HepG2 (cell line): Measurements from ENCODE around the gene INF2. TPM values are rescaled to one million over a fixed set of nuclear protein-coding genes. Genes with fewer than 3 reads are reported as not detected.

Experiments used
- ATAC-seq: fragments of 200-7000 bp; cut with Tn5 transposase; 3 replicates; pipeline ENCODE4 v1.9.1; 2020; ENCODE audit warnings: mild to moderate bottlenecking, moderate library complexity
- BruUV-seq: library from RNA; stranded (reverse); fragments of 400-500 nt; replicated peaks from 2 replicates; lab custom pipeline; 2021; lab: Mats Ljungman, UMichigan
- CTCF ChIA-PET: fragments of 300-600 bp; formaldehyde crosslinking; extraction: SDS; loops from one replicate; lab custom pipeline; 2021; ENCODE audit warnings: low total read pairs, inconsistent platforms, low intra/inter-chr PET ratio; lab: Yijun Ruan, JAX
- POLR2A ChIA-PET: fragments of 350-600 bp; sonication (Branson Sonifier 250); formaldehyde crosslinking; loops from one replicate; lab custom pipeline; 2020; ENCODE audit warnings: antibody characterized with exemption, inconsistent platforms; lab: Yijun Ruan, JAX
- DNase-seq: peaks from one replicate; pipeline ENCODE4 v3.0.0-alpha.2; 2015; ENCODE audit warnings: low spot score
- FAIRE-seq: peaks from 3 replicates; lab custom pipeline; 2011; peaks lifted over from hg19 to GRCh38; lab: Jason Lieb, UNC
- H2AFZ ChIP-seq: one replicate; pipeline ENCODE4 v1.6.1; 2011; ENCODE audit warnings: low read length, inconsistent platforms
- H3K27ac ChIP-seq: fragments of 300-600 bp; 3 replicates; pipeline ENCODE4 v1.8.0; 2011; ENCODE audit warnings: mixed run types, mild to moderate bottlenecking, mixed read lengths, low read length, inconsistent platforms; ENCODE audit not compliant: insufficient read depth; ENCODE audit errors: extremely low read length
- H3K27me3 ChIP-seq, 2 experiments: fragments of 200-600 bp in 1 of 2; 2 replicates in 1 of 2; 3 replicates in 1 of 2; pipeline versions ENCODE4 v1.6.0 to v1.8.0; 2011; ENCODE audit warnings: low read length in 2 of 2, mild to moderate bottlenecking in 2 of 2, moderate library complexity in 2 of 2, inconsistent platforms in 1 of 2; ENCODE audit not compliant: insufficient read depth in 2 of 2, control insufficient read depth in 1 of 2
- H3K36me3 ChIP-seq, 2 experiments: fragments of 200-600 bp in 1 of 2; replicated peaks in 1 of 2; 2 replicates in 1 of 2; 3 replicates in 1 of 2; pipeline versions ENCODE4 v1.5.1 to v1.8.0; 2011; ENCODE audit warnings: low read length in 2 of 2, inconsistent platforms in 1 of 2; ENCODE audit not compliant: insufficient read depth in 2 of 2, control insufficient read depth in 1 of 2
- H3K4me1 ChIP-seq: 2 replicates; pipeline ENCODE4 v1.5.1; 2012; ENCODE audit warnings: low read length, inconsistent platforms; ENCODE audit not compliant: insufficient read depth
- H3K4me2 ChIP-seq: 2 replicates; pipeline ENCODE4 v1.6.0; 2011; ENCODE audit warnings: low read depth, low read length, inconsistent platforms
- H3K4me3 ChIP-seq, 3 experiments: fragments of 200-600 bp in 1 of 3; sonication (generic), shearing (Covaris generic) in 1 of 3; replicated peaks in 1 of 3; 2 replicates each; pipeline ENCODE4 v1.5.1; 2011 to 2016; ENCODE audit warnings: low read length in 3 of 3, inconsistent platforms in 2 of 3, low read depth in 2 of 3, mild to moderate bottlenecking in 2 of 3, control low read depth in 1 of 3, mixed read lengths in 1 of 3; ENCODE audit not compliant: insufficient read depth in 1 of 3
- H3K79me2 ChIP-seq: one replicate; pipeline ENCODE4 v1.6.1; 2011; ENCODE audit warnings: low read length, inconsistent platforms; ENCODE audit not compliant: insufficient read depth
- H3K9ac ChIP-seq: 2 replicates; pipeline ENCODE4 v1.6.0; 2011; ENCODE audit warnings: mild to moderate bottlenecking, low read depth, low read length, inconsistent platforms; ENCODE audit not compliant: insufficient read depth
- H3K9me3 ChIP-seq: 2 replicates; pipeline ENCODE4 v1.5.1; 2012; ENCODE audit warnings: mild to moderate bottlenecking, low read length
- H4K20me1 ChIP-seq: 2 replicates; pipeline ENCODE4 v1.6.0; 2011; ENCODE audit warnings: inconsistent platforms, mild to moderate bottlenecking, low read length, moderate library complexity; ENCODE audit not compliant: insufficient read depth
- ARID5B ChIP-seq: IDR thresholded peaks from 2 replicates; pipeline ENCODE4 v1.4.0; 2020; ENCODE audit warnings: mild to moderate bottlenecking, missing genetic modification reagents
- ARNT2 ChIP-seq: sonication (generic); formaldehyde crosslinking; IDR thresholded peaks from 2 replicates; pipeline ENCODE4 v1.8.0; 2022; ENCODE audit warnings: mild to moderate bottlenecking, low read depth, missing genetic modification reagents, moderate library complexity
- DZIP1 ChIP-seq: sonication (generic); formaldehyde crosslinking; IDR thresholded peaks from 2 replicates; pipeline ENCODE4 v1.5.0; 2020; ENCODE audit warnings: mild to moderate bottlenecking, missing genetic modification reagents
- EZH2 ChIP-seq: conservative IDR thresholded peaks from 2 replicates; pipeline ENCODE4 v1.6.1; 2012; ENCODE audit warnings: mild to moderate bottlenecking, low read depth, low read length, moderate library complexity
- HDAC1 ChIP-seq: sonication (generic); formaldehyde crosslinking; IDR thresholded peaks from 2 replicates; pipeline ENCODE4 v1.5.1; 2020; ENCODE audit warnings: mild to moderate bottlenecking, missing genetic modification reagents
- MAFG ChIP-seq: sonication (generic); formaldehyde crosslinking; IDR thresholded peaks from 2 replicates; pipeline ENCODE4 v1.5.1; 2020; ENCODE audit warnings: mild to moderate bottlenecking, missing genetic modification reagents
- MYC ChIP-seq: sonication (generic); formaldehyde crosslinking; IDR thresholded peaks from 2 replicates; pipeline ENCODE4 v1.9.0; 2021; ENCODE audit warnings: missing genetic modification reagents, borderline replicate concordance
- RCOR2 ChIP-seq: IDR thresholded peaks from 2 replicates; pipeline ENCODE4 v1.6.1; 2016; ENCODE audit warnings: missing biosample characterization, missing genetic modification reagents
- SMAD9 ChIP-seq: sonication (generic); formaldehyde crosslinking; IDR thresholded peaks from 2 replicates; pipeline ENCODE4 v1.5.1; 2020; ENCODE audit warnings: mild to moderate bottlenecking, missing genetic modification reagents
- ZKSCAN8 ChIP-seq: IDR thresholded peaks from 2 replicates; pipeline ENCODE4 v1.6.1; 2016; ENCODE audit warnings: borderline replicate concordance, missing genetic modification reagents, missing compliant biosample characterization
- ZNF136 ChIP-seq: sonication (generic); formaldehyde crosslinking; IDR thresholded peaks from 2 replicates; pipeline ENCODE4 v1.8.1; 2022; ENCODE audit warnings: low read depth, mild to moderate bottlenecking, moderate library complexity, missing genetic modification reagents
- WGBS: methylation state at CpG from one replicate; pipeline ENCODE4 v1.1.6; 2017; ENCODE audit warnings: low lambda C conversion rate; 5-methylcytosine and 5-hydroxymethylcytosine counted together
- in situ Hi-C: cut with HindIII; loops from 2 replicates; pipeline ENCODE4 v1.10.0; 2017; ENCODE audit warnings: low pct_unique_long_range_greater_than_20kb; ENCODE audit not compliant: extremely low pct_ligation_motif_present
- intact Hi-C: fragments of 100-400 bp; cut with micrococcal nuclease; formaldehyde crosslinking; loops from one replicate; pipeline ENCODE4 v1.10.0; 2022; ENCODE audit not compliant: unreplicated experiment
- polyA plus RNA-seq, 8 experiments: library from polyadenylated mRNA; depleted of rRNA in 3 of 8; stranded (reverse) in 7 of 8; unstranded in 1 of 8; fragments of >200 nt; fragmentation: Illumina TruSeq in 4 of 8; extraction: Trizol in 4 of 8; gene quantifications; 2 replicates each; pipeline versions ENCODE4 v1.2.1 to v1.2.3, GENCODE V29; 2011 to 2016; ENCODE audit warnings: low read depth in 4 of 8, missing spikeins in 1 of 8, mixed read lengths in 1 of 8; ENCODE audit not compliant: insufficient read depth in 1 of 8
- total RNA-seq, 5 experiments: library from RNA; depleted of rRNA; stranded (reverse); fragments of >200 nt; fragmentation: Illumina TruSeq; extraction: Trizol; gene quantifications; 2 replicates each; pipeline ENCODE4 v1.2.3, GENCODE V29; 2016; ENCODE audit warnings: low read depth in 1 of 5
- TF ChIP-seq, protein P1 (sequence below): sonication (generic); formaldehyde crosslinking; IDR thresholded peaks from 2 replicates; pipeline ENCODE4 v1.4.0; 2020; ENCODE audit warnings: mild to moderate bottlenecking, missing genetic modification reagents

Gene INF2
- total and polyA plus RNA-seq, 2 of the 13 experiments (the other 11 are each of a cell fraction or from before 2014, with no cell fraction given), result 16.4 to 26.4 TPM

DNA sequence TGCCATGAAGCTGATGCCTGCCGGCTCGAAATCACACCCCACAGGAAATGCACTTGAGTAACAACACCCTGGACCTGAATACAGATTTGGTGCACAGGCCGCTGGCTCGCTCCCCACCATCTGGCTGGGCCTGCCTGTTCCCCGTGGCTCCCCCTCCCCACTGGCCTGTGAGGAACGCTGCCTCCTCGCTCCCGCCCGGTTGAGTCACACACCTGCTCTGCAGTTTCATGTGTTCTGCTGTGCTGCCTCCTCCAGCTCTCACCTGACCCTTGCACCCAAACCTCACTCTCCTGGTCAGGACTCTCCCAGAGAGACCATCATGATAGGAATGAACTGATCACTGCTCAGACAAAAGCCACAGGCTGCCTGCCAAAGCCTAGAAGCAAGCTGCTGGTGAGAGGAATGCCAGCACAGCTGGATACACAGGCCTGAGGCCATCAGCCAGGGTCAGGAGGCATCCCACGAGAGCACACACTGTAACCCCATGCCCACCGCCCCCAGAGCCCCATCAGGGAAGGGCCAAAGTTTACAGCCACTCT is 59.8 kb downstream of the INF2 start:
- Histone ChIP-seq H3K27me3 (no peaks in the 10 kb centered on the region), H4K20me1 (peaks cover 4% of the 10 kb centered on the region; the same call in 1 of the 2 replicates), H3K9me3 (no peaks in the 10 kb centered on the region), H2AFZ (no peak overlapping the region), H3K79me2 (peaks cover 12% of the 10 kb centered on the region), H3K4me1 (peaks cover 69% of the 10 kb centered on the region), H3K27ac (peak overlapping the region; percentile 59), H3K4me2 (peak overlapping the region; percentile 56), H3K4me3 (peak overlapping the region in 2 of 3 experiments; percentile 3 to 30; a peak in 2 of 6 replicates), H3K36me3 (no peaks in the 10 kb centered on the region), H3K9ac (peak overlapping the region; percentile 7; the same call in 1 of the 2 replicates)
- FAIRE-seq, result peak; percentile 87
- ChIA-PET CTCF (no interaction called here), POLR2A (interaction anchor here (1.4 to 4.8 kb wide), 7 partner anchors 15 to 115 kb away, joined by 3 to 68 read pairs (median 6); no protein-coding TSS in a partner anchor)
- peak; percentile 88 for DNase-seq
- WGBS, result 0% methylated on average over 6 of the region's 11 CpGs
- ATAC-seq, result peak; percentile 60
- in situ Hi-C loops (no loop called here), intact Hi-C loops (loop anchor here (1.0 kb wide), 2 partner anchors 18 to 22 kb away; no protein-coding TSS in a partner anchor)
- no TSS peak for BruUV-seq
- no peak for TF ChIP-seq MAFG (CRISPR knock-in tag)
- TF ChIP-seq DZIP1 (CRISPR knock-in tag), result no peak
- no peak for TF ChIP-seq EZH2
- peak; percentile 80; the same call in 1 of the 2 replicates for TF ChIP-seq MYC (CRISPR knock-in tag)
- TF ChIP-seq, protein P1, sequence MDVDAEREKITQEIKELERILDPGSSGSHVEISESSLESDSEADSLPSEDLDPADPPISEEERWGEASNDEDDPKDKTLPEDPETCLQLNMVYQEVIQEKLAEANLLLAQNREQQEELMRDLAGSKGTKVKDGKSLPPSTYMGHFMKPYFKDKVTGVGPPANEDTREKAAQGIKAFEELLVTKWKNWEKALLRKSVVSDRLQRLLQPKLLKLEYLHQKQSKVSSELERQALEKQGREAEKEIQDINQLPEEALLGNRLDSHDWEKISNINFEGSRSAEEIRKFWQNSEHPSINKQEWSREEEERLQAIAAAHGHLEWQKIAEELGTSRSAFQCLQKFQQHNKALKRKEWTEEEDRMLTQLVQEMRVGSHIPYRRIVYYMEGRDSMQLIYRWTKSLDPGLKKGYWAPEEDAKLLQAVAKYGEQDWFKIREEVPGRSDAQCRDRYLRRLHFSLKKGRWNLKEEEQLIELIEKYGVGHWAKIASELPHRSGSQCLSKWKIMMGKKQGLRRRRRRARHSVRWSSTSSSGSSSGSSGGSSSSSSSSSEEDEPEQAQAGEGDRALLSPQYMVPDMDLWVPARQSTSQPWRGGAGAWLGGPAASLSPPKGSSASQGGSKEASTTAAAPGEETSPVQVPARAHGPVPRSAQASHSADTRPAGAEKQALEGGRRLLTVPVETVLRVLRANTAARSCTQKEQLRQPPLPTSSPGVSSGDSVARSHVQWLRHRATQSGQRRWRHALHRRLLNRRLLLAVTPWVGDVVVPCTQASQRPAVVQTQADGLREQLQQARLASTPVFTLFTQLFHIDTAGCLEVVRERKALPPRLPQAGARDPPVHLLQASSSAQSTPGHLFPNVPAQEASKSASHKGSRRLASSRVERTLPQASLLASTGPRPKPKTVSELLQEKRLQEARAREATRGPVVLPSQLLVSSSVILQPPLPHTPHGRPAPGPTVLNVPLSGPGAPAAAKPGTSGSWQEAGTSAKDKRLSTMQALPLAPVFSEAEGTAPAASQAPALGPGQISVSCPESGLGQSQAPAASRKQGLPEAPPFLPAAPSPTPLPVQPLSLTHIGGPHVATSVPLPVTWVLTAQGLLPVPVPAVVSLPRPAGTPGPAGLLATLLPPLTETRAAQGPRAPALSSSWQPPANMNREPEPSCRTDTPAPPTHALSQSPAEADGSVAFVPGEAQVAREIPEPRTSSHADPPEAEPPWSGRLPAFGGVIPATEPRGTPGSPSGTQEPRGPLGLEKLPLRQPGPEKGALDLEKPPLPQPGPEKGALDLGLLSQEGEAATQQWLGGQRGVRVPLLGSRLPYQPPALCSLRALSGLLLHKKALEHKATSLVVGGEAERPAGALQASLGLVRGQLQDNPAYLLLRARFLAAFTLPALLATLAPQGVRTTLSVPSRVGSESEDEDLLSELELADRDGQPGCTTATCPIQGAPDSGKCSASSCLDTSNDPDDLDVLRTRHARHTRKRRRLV (CRISPR knock-in tag), result no peak
- TF ChIP-seq ZKSCAN8 (CRISPR knock-in tag), result no peak
- peak; percentile 35; the same call in 1 of the 2 replicates for TF ChIP-seq ARID5B (CRISPR knock-in tag)
- no peak for TF ChIP-seq RCOR2 (CRISPR knock-in tag)
- no peak for TF ChIP-seq ZNF136 (CRISPR knock-in tag)
- TF ChIP-seq HDAC1, result peak; percentile 84
- TF ChIP-seq SMAD9 (CRISPR knock-in tag), result no peak
- no peak for TF ChIP-seq ARNT2 (CRISPR knock-in tag)
